Muscle layer of duodenum (tissue), 2 donors: Measurements from ENCODE around the gene MTMR12.
A peak's percentile ranks its signal among the peaks of the same experiment; 100 is the strongest.
"Not testable (repeated sequence)": the region's sequence is repeated elsewhere in the genome, so short reads cannot be mapped to it uniquely, and the experiment has no call there.

Experiments
- H3K27ac ChIP-seq: one replicate; pipeline ENCODE4 v1.7.0; 2013; ENCODE audit warnings: mild to moderate bottlenecking, low read length
- H3K27me3 ChIP-seq: one replicate; pipeline ENCODE4 v1.7.0; 2013; ENCODE audit warnings: low read depth, mild to moderate bottlenecking, control low read depth, low read length
- H3K36me3 ChIP-seq, 2 donors: one replicate each; pipeline ENCODE4 v1.7.0; 2013; ENCODE audit warnings: low read length in 2 of 2, control low read depth in 1 of 2, mild to moderate bottlenecking in 1 of 2; ENCODE audit not compliant: insufficient read depth in 2 of 2, control insufficient read depth in 1 of 2
- H3K4me1 ChIP-seq, 2 donors: one replicate each; pipeline ENCODE4 v1.7.0; 2013; ENCODE audit warnings: low read length in 2 of 2, mild to moderate bottlenecking in 2 of 2, control low read depth in 1 of 2, moderate library complexity in 1 of 2; ENCODE audit not compliant: insufficient read depth in 2 of 2, control insufficient read depth in 1 of 2
- H3K4me3 ChIP-seq, 2 donors: one replicate each; pipeline ENCODE4 v1.7.0; 2013; ENCODE audit warnings: low read length in 2 of 2, low read depth in 1 of 2, mild to moderate bottlenecking in 1 of 2
- H3K9me3 ChIP-seq, 2 donors: one replicate each; pipeline ENCODE4 v1.7.0; 2013; ENCODE audit warnings: low read length in 2 of 2, control low read depth in 1 of 2, mild to moderate bottlenecking in 1 of 2; ENCODE audit not compliant: control insufficient read depth in 1 of 2
- donor health status: healthy.

The MTMR12 gene

DNA sequence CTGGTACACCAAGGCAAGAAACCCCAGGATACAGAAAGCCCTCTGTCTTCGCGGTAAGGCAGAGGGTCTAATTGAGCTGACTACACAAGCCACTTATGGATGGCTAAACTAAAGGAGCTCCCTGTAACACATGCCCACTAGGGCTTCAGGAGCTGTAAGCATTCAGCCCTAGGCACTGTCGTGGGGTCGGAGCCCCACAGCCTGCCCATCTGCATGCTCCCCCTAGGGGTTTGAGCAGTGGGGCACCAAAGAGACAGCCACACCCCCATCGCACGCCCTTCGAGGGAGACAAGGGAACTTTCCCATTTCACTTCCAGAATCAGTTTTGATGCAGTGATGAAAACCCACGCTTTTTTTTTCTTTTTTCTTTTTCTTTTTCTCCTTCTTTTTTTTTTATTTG, 11.0 kb upstream of the MTMR12 start:
- Histone ChIP-seq H3K4me1 (no peaks in the 10 kb centered on the region), H3K9me3 (no peaks in the 10 kb centered on the region), H3K27me3 (no peaks in the 10 kb centered on the region), H3K27ac (no peak overlapping the region), H3K36me3 (no peaks in the 10 kb centered on the region), H3K4me3 (no peak overlapping the region)

GRCh38 chr5:32322882-32323281, 10.1 kb upstream of the MTMR12 start:
- Histone ChIP-seq H3K4me1 (no peaks in the 10 kb centered on the region), H3K27me3 (no peaks in the 10 kb centered on the region), H3K36me3 (no peaks in the 10 kb centered on the region), H3K4me3 (no peak overlapping the region), H3K9me3 (no peaks in the 10 kb centered on the region), H3K27ac (no peak overlapping the region)

DNA sequence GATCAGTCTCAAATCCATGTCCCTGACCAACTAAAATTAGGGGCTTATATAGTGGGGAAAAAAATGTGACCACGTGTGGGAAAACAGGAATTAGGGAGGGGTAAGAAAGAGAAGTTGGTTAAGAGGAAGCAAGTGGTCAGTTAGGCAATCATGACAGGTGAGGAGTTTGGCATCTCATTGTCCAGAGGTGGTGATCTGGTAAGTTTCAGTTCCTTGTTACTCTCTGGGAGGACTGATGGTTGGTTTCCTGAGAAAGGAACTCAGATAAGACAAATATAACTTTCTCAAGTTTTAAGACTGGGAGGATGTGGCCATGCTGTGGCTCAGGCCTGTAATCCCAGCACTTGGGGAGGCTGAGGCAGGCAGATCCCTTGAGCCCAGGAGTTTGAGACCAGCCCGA, 9.0 kb upstream of the MTMR12 start:
- not testable (repeated sequence) for H3K27me3 ChIP-seq, H3K27ac ChIP-seq, H3K4me3 ChIP-seq, H3K36me3 ChIP-seq, H3K9me3 ChIP-seq, H3K4me1 ChIP-seq

DNA sequence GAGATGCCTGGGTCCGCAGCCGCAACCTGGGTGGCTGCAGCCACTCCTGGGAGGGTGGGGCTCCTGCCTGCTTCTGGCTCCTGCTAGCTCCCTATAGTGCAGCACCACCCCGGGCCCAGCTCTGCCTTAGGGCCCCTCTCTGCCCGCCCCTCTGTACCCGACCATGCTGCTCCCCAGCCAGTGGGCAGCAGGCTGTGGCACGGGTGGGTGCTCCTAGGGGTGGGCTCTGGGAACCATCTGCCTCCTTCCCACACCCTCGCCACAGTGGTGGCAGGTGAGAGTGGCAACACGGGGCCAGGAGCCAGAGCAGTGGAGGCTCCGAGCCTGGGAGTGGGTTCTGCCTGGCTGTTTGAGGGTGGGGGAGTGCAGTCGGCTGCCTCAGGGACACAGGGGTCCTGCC, 7.8 kb upstream of the MTMR12 start:
- H3K9me3 ChIP-seq: no peaks in the 10 kb centered on the region
- H3K27ac ChIP-seq: no peak overlapping the region

GRCh38 chr5:32319926-32320543, 7.3 kb upstream of the MTMR12 start:
- H3K36me3 ChIP-seq: no peaks in the 10 kb centered on the region
- H3K27ac ChIP-seq: no peak overlapping the region
- no peaks in the 10 kb centered on the region for H3K27me3 ChIP-seq
- H3K9me3 ChIP-seq: no peaks in the 10 kb centered on the region
- no peaks in the 10 kb centered on the region for H3K4me1 ChIP-seq
- no peak overlapping the region for H3K4me3 ChIP-seq

More for the DNA sequence above, 7.8 kb upstream of the MTMR12 start:
- Histone ChIP-seq H3K36me3 (no peaks in the 10 kb centered on the region), H3K4me1 (no peaks in the 10 kb centered on the region), H3K27me3 (no peaks in the 10 kb centered on the region), H3K4me3 (no peak overlapping the region)

DNA sequence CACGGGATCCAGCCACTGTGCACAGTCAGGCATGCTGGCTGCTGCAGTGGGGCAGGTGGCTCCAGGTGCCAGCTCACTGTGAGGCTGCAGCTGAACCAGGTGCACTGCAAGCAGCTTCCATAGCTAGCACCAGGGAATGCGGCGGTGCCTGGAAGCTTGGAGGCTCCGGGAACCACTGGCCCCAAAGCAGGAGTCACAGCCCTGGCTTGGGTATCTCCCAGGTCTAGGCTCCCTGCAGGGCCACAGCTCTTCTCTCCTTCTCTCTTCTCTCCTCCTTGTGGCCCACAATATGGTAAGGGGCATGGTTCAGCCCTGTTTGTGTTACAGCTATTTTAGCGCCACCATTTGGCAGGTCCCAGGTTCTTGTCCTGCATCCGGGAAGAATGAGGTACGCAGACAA, 6.7 kb upstream of the MTMR12 start:
- Histone ChIP-seq H3K27ac (no peak overlapping the region), H3K4me3 (no peak overlapping the region), H3K27me3 (no peaks in the 10 kb centered on the region), H3K4me1 (no peaks in the 10 kb centered on the region), H3K9me3 (no peaks in the 10 kb centered on the region), H3K36me3 (no peaks in the 10 kb centered on the region)

- no peaks in the 10 kb centered on the region for H3K27me3 ChIP-seq
- no peaks in the 10 kb centered on the region for H3K36me3 ChIP-seq
- H3K9me3 ChIP-seq: no peaks in the 10 kb centered on the region
- no peak overlapping the region for H3K4me3 ChIP-seq
- H3K27ac ChIP-seq: no peak overlapping the region
- no peaks in the 10 kb centered on the region for H3K4me1 ChIP-seq
Measured at GRCh38 chr5:32317041-32317440, 4.3 kb upstream of the MTMR12 start.

GRCh38 chr5:32315221-32316014, 2.7 kb upstream of the MTMR12 start:
- H3K27ac ChIP-seq: no peak overlapping the region
- H3K9me3 ChIP-seq: no peaks in the 10 kb centered on the region
- no peak overlapping the region for H3K4me3 ChIP-seq
- H3K36me3 ChIP-seq: no peaks in the 10 kb centered on the region
- H3K4me1 ChIP-seq: peaks cover 4 to 11% of the 10 kb centered on the region in 2 donors
- H3K27me3 ChIP-seq: no peaks in the 10 kb centered on the region

GRCh38 chr5:32314658-32315057, 1.9 kb upstream of the MTMR12 start:
- peaks cover 4 to 13% of the 10 kb centered on the region in 2 donors for H3K4me1 ChIP-seq
- H3K27me3 ChIP-seq: no peaks in the 10 kb centered on the region
- no peaks in the 10 kb centered on the region for H3K36me3 ChIP-seq
- H3K27ac ChIP-seq: no peak overlapping the region
- no peak overlapping the region for H3K4me3 ChIP-seq
- H3K9me3 ChIP-seq: no peaks in the 10 kb centered on the region

DNA sequence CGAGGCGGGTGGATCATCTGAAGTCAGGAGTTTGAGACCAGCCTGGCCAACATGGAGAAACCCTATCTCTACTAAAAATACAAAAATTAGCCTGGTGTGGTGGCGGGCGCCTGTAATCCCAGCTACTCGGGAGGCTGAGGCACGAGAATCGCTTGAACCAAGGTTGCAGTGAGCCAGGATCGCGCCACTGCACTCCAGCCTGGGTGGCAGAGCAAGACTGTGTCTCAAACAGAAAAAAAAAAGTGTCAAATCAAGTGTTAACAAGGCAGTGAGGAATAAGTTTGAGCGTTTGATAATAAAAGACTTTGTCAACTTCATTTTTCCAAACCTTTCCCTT, 1.4 kb upstream of the MTMR12 start:
- H3K27ac ChIP-seq, H3K27me3 ChIP-seq, H3K4me3 ChIP-seq, H3K36me3 ChIP-seq, H3K9me3 ChIP-seq: not testable (repeated sequence)
- peaks cover 4 to 18% of the 10 kb centered on the region in 2 donors for H3K4me1 ChIP-seq

DNA sequence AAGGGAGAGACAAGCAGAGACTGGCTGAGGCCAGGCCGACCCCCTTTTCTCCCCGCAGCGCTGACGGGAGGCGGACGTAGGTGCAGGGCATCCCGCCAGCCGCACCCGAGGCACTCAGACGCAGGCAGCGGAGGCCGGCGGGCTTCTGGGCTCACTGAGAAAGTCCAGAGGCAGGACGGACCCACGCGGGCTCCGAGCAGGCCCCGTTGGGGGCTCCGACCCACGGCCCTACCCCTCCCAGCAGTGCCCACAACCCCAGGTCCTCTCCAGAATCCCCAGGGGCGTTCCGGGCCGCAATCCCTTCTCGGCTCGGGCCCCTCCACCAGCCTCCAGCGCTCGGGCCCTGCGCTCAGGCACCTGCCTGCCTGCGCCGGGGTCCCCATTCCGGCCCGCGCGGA, 543 bp downstream of the MTMR12 start:
- H3K4me1 ChIP-seq: peaks cover 4 to 31% of the 10 kb centered on the region in 2 donors

More for the DNA sequence above, 543 bp downstream of the MTMR12 start:
- no peaks in the 10 kb centered on the region for H3K9me3 ChIP-seq
- no peaks in the 10 kb centered on the region for H3K36me3 ChIP-seq
- peak overlapping the region; percentile 89 for H3K27ac ChIP-seq
- H3K4me3 ChIP-seq: peak overlapping the region; percentile 82 to 85
- no peaks in the 10 kb centered on the region for H3K27me3 ChIP-seq
